GM23248 (cell line): ENCODE results near the gene HDAC4. TPM values are rescaled to one million over a fixed set of nuclear protein-coding genes. Genes with fewer than 3 reads are reported as not detected.

ENCODE experiments used
- DNase-seq: peaks from one replicate; pipeline ENCODE4 v3.0.0-alpha.2; 2015
- H2AFZ ChIP-seq: fragments of 200-600 bp; sonication (generic); 2 replicates; pipeline ENCODE4 v1.6.1; 2016; ENCODE audit warnings: antibody characterized with exemption
- H3F3A ChIP-seq: fragments of 200-600 bp; sonication (generic); 2 replicates; pipeline ENCODE4 v1.6.1; 2016; ENCODE audit warnings: mild to moderate bottlenecking, antibody characterized with exemption, mixed run types; ENCODE audit not compliant: insufficient read depth
- H3K27ac ChIP-seq: fragments of 200-600 bp; sonication (generic); 2 replicates; pipeline ENCODE4 v1.5.1; 2016; ENCODE audit warnings: mild to moderate bottlenecking
- H3K27me3 ChIP-seq: fragments of 200-600 bp; sonication (generic); replicated peaks from 2 replicates; pipeline ENCODE4 v1.6.1; 2016; ENCODE audit warnings: mild to moderate bottlenecking; ENCODE audit not compliant: insufficient read depth
- H3K36me3 ChIP-seq: fragments of 200-600 bp; sonication (generic); 2 replicates; pipeline ENCODE4 v1.6.1; 2016; ENCODE audit warnings: low read depth, mild to moderate bottlenecking
- H3K4me1 ChIP-seq: fragments of 200-600 bp; sonication (generic); 2 replicates; pipeline ENCODE4 v1.6.1; 2016; ENCODE audit warnings: mild to moderate bottlenecking; ENCODE audit not compliant: insufficient read depth
- H3K4me2 ChIP-seq: fragments of 200-600 bp; sonication (generic); one replicate; pipeline ENCODE4 v1.6.1; 2016; ENCODE audit warnings: mild to moderate bottlenecking; ENCODE audit not compliant: unreplicated experiment
- H3K4me3 ChIP-seq: fragments of 200-600 bp; sonication (generic); 2 replicates; pipeline ENCODE4 v1.5.1; 2016; ENCODE audit warnings: mild to moderate bottlenecking
- H3K79me2 ChIP-seq: fragments of 200-600 bp; sonication (generic); 2 replicates; pipeline ENCODE4 v1.6.1; 2016; ENCODE audit warnings: mild to moderate bottlenecking; ENCODE audit not compliant: insufficient read depth
- H3K9ac ChIP-seq: fragments of 200-600 bp; sonication (generic); 2 replicates; pipeline ENCODE4 v1.6.1; 2016; ENCODE audit warnings: mild to moderate bottlenecking
- H3K9me2 ChIP-seq: fragments of 200-600 bp; sonication (generic); 2 replicates; pipeline ENCODE4 v1.6.1; 2016; ENCODE audit warnings: mixed run types, mild to moderate bottlenecking, moderate library complexity; ENCODE audit not compliant: insufficient read depth
- H3K9me3 ChIP-seq: fragments of 200-600 bp; sonication (generic); one replicate; pipeline ENCODE4 v1.6.1; 2017; ENCODE audit warnings: low read depth
- H4K20me1 ChIP-seq: fragments of 200-600 bp; sonication (generic); 2 replicates; pipeline ENCODE4 v1.6.0; 2016; ENCODE audit not compliant: insufficient read depth
- EZH2 ChIP-seq: fragments of 200-600 bp; sonication (generic); IDR thresholded peaks from 2 replicates; pipeline ENCODE4 v1.6.1; 2018; ENCODE audit warnings: antibody characterized with exemption, mild to moderate bottlenecking; ENCODE audit not compliant: insufficient read depth, poor library complexity, severe bottlenecking
- EZH2phosphoT487 ChIP-seq: fragments of 200-600 bp; sonication (generic); IDR thresholded peaks from 2 replicates; pipeline ENCODE4 v1.6.1; 2018; ENCODE audit warnings: antibody characterized with exemption, moderate library complexity, mild to moderate bottlenecking, low read depth; ENCODE audit not compliant: insufficient read depth
- WGBS, 2 experiments: methylation state at CpG; one replicate each; pipeline ENCODE4 v1.1.6; 2015 to 2017; ENCODE audit warnings: low lambda C conversion rate in 2 of 2, low coverage in 1 of 2; ENCODE audit errors: missing lambda C conversion rate in 2 of 2; 5-methylcytosine and 5-hydroxymethylcytosine counted together
- in situ Hi-C: fragments of 300-500 bp; cut with MboI; formaldehyde crosslinking; loops from 2 replicates; pipeline ENCODE4 v1.15.0; 2020
- polyA plus RNA-seq: library from polyadenylated mRNA; unstranded; fragments of >200 nt; fragmentation: Nextera tagmentation; extraction: Ambion mirVana; gene quantifications from 2 replicates; pipeline ENCODE4 v1.2.1, GENCODE V29; 2016
- total RNA-seq: library from RNA; depleted of rRNA; stranded (reverse); fragments of >200 nt; shearing (Covaris generic); gene quantifications from 2 replicates; pipeline ENCODE4 v1.2.3, GENCODE V29; 2014

Gene HDAC4
- total and polyA plus RNA-seq, 2 experiments from 2014 or later: 2.1 to 6.3 TPM

DNA sequence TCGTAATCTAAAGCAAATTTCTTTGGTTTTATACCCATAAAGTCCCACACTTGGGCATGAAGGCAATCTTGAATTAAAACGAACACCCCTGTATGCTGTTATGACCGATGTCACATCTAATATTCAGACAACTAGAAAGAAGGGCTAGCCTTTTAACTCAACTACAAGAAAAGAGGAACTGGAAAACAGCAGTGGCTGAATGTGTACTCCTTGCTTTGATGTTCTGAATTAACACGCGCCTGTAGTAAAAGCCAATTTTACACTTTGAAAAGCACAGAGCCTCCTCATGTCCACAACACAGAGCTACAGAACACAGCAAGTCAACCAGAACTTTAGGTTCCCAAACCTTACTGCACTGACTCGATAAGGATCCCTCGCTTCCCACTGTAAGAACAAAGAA, 147.6 kb downstream of the HDAC4 start:
- no peak for DNase-seq
- Histone ChIP-seq H3K4me3 (peak overlapping the region; percentile 13), H4K20me1 (no peaks in the 10 kb centered on the region), H3K4me1 (peaks cover 11% of the 10 kb centered on the region), H3K27me3 (no peaks in the 10 kb centered on the region), H3K36me3 (no peaks in the 10 kb centered on the region), H3K9me2 (no peaks in the 10 kb centered on the region), H3F3A (peaks cover 8% of the 10 kb centered on the region; the same call in 1 of the 2 replicates), H2AFZ (no peak overlapping the region), H3K9me3 (no peaks in the 10 kb centered on the region), H3K27ac (no peak overlapping the region), H3K4me2 (peak overlapping the region; percentile 32), H3K79me2 (peaks cover 44% of the 10 kb centered on the region), H3K9ac (no peak overlapping the region)
- in situ Hi-C loops: no loop called here
- WGBS, 2 experiments: 66% methylated on average over 7 of the region's 7 CpGs
- TF ChIP-seq EZH2: no peak
- TF ChIP-seq EZH2phosphoT487: no peak

- no peaks in the 10 kb centered on the region for H3K36me3 ChIP-seq
- H3K27ac ChIP-seq: no peak overlapping the region
- in situ Hi-C loops: no loop called here
- H2AFZ ChIP-seq: peak overlapping the region; percentile 11; the same call in 1 of the 2 replicates
- H3K9me2 ChIP-seq: no peaks in the 10 kb centered on the region
- peak overlapping the region; percentile 32 for H3K4me2 ChIP-seq
- peak overlapping the region; percentile 13 for H3K4me3 ChIP-seq
- peak; percentile 70 for DNase-seq
- H3F3A ChIP-seq: peaks cover 8% of the 10 kb centered on the region; the same call in 1 of the 2 replicates
- no peaks in the 10 kb centered on the region for H3K9me3 ChIP-seq
- no peak overlapping the region for H3K9ac ChIP-seq
- peaks cover 11% of the 10 kb centered on the region for H3K4me1 ChIP-seq
- no peak for TF ChIP-seq EZH2
- TF ChIP-seq EZH2phosphoT487: no peak
- WGBS, 2 experiments: 28 to 32% methylated on average over 19 of the region's 19 CpGs
- no peaks in the 10 kb centered on the region for H4K20me1 ChIP-seq
- H3K27me3 ChIP-seq: no peaks in the 10 kb centered on the region
- peaks cover 40% of the 10 kb centered on the region for H3K79me2 ChIP-seq
Measured at GRCh38 chr2:239252801-239253200, 148.0 kb downstream of the HDAC4 start.

GRCh38 chr2:239252393-239252792, 148.4 kb downstream of the HDAC4 start:
- H3K27ac ChIP-seq: no peak overlapping the region
- H3K9me2 ChIP-seq: no peaks in the 10 kb centered on the region
- TF ChIP-seq EZH2 (no peak), EZH2phosphoT487 (no peak)
- H3K4me2 ChIP-seq: peak overlapping the region; percentile 32
- peaks cover 39% of the 10 kb centered on the region for H3K79me2 ChIP-seq
- peaks cover 6% of the 10 kb centered on the region for H3K4me1 ChIP-seq
- H3K9me3 ChIP-seq: no peaks in the 10 kb centered on the region
- H3F3A ChIP-seq: peaks cover 6% of the 10 kb centered on the region; the same call in 1 of the 2 replicates
- no peaks in the 10 kb centered on the region for H3K27me3 ChIP-seq
- no peaks in the 10 kb centered on the region for H3K36me3 ChIP-seq
- WGBS, 2 experiments: 66 to 73% methylated on average over 8 of the region's 8 CpGs
- H3K4me3 ChIP-seq: peak overlapping the region; percentile 13
- H2AFZ ChIP-seq: no peak overlapping the region
- no peak for DNase-seq
- H3K9ac ChIP-seq: no peak overlapping the region
- no peaks in the 10 kb centered on the region for H4K20me1 ChIP-seq
- in situ Hi-C loops: no loop called here

GRCh38 chr2:239251971-239252370, 148.8 kb downstream of the HDAC4 start:
- peaks cover 2% of the 10 kb centered on the region for H3K4me1 ChIP-seq
- no peaks in the 10 kb centered on the region for H4K20me1 ChIP-seq
- no peak overlapping the region for H2AFZ ChIP-seq
- H3K9ac ChIP-seq: no peak overlapping the region
- TF ChIP-seq EZH2 (no peak), EZH2phosphoT487 (no peak)
- peaks cover 35% of the 10 kb centered on the region for H3K79me2 ChIP-seq
- H3K36me3 ChIP-seq: no peaks in the 10 kb centered on the region
- no peaks in the 10 kb centered on the region for H3K9me3 ChIP-seq
- no peaks in the 10 kb centered on the region for H3K27me3 ChIP-seq
- in situ Hi-C loops: no loop called here
- H3K9me2 ChIP-seq: no peaks in the 10 kb centered on the region
- no peak overlapping the region for H3K27ac ChIP-seq
- 0 out of 2 replicates have a peak, but pooled peaks cover 2% of the 10 kb centered on the region for H3F3A ChIP-seq
- WGBS, 2 experiments: 58 to 70% methylated on average over 9 of the region's 9 CpGs
- DNase-seq: no peak
- H3K4me2 ChIP-seq: no peak overlapping the region
- no peak overlapping the region for H3K4me3 ChIP-seq
